ENCODE measurements around the gene DMD.
A peak's percentile ranks its signal among the peaks of the same experiment; 100 is the strongest.

DMD gene

DNA sequence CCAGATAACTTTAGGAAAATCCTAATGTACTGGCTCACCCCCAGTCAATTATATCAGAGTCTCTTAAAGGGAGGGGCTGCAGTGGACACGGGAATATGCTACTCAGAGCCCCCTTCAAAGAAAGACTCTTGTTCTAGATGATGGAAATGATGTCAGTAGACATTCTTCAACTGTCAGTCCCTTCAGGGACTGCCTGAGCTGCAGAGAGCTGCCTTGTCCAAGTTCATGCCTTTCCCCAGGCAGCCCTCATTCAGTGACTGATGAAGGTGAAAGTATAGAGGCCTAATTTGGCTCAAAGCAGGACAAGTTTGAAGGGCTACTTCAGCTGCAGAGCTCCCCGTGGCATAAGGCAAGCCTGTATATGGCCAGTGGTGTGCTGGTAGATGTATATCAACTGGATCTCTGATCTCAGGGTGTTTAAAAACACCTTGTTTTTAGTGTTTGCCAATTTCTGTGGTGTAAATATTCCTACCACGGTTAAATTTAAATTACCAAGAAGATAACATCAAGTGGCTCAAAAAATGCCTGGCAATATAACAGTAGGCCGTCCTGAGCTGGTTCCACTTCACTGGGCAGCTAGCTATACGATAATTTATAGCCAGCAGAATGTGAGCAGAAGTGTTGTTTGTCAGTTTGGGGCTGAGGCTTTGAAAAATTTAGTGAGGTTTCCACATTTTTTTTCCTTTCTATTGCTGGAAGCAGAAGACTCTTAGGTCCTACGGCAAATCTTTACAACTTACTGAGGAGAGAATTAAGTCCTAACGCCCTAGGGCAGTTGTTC, 1390.7 kb downstream of the DMD start:
- DNase-seq, result no peak

GRCh38 chrX:31819455-31819854, 1391.9 kb downstream of the DMD start:
- DNase-seq, result no peak

DNA sequence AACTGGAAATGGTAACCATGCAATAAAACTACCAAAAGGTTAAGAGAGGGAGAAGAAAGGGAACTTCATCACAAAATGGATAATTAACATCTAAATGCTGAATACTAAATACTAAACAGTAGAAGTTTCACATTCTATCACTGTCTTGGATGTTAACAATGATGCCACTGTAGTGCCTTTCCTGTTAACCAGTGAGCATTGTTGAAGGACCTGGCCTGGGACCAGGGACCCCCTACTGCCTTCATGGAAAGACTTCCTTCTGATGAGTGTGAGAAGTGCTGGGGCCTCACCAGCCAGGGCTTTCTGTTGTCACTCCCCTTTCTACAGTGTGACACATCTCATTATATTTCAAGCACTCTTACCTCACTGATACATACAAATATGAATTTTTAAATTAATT, 1400.2 kb downstream of the DMD start:
- DNase-seq, result no peak

- DNase-seq, result no peak
Observed at GRCh38 chrX:31808357-31808756, 1403.0 kb downstream of the DMD start.

- no peak for DNase-seq
Observed at GRCh38 chrX:31807165-31807564, 1404.2 kb downstream of the DMD start.

DNA sequence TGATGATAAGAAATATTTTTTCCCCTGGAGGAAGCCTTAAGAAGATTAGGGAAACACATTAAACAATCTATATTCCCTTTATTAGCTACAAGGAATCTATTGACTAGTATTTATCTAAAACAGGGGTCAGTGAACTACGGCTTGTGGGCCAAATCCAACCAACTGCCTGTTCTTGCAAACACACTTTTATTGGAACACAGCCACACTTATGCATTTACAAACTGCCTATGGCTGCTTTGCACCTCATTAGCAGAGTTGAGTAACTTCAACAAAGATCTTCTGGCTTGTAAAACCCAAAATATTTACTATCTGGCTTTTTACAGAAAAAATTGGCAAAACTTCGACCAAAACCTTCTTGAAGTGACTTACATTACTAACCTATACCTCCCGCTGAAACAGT, 1405.6 kb downstream of the DMD start:
- DNase-seq, result no peak

DNA sequence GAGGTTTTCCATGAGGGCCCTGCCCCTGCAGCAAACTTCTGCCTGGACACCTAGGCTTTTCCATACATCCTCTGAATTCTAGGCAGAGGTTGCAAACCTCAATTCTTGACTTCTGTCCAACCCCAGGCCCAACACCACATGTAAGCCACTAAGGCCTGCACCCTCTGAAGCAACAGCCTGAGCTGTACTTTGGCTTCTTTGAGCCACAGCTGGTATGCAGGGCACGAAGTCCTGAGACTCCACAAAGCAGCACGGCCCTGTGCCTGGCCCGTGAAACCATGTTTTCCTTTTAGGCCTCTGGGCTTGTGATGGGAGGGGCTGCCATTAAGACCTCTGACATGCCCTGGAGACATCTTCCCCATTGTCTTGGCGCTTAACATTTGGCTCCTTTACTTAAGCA, 1411.1 kb downstream of the DMD start:
- no peak for DNase-seq

GRCh38 chrX:31796624-31797023, 1414.7 kb downstream of the DMD start:
- DNase-seq, result no peak

DNA sequence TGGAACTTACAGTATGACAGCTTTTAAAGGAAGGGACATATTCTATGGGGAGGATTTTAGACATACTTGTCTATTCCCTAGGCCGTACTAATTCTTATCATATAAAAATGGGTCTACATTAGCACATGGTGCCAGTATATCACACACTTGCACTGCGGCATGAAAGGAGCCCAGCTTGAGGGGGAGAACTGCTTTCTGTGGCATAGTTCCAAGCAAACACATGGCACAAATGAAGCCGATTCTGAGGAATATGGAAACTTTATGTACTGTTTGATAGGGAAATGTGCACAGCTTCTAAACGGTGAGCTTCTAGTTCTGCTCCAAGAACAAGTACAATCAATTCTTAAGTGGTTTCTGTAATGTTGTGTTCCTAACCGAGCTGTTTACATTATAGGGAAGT, 1463.9 kb downstream of the DMD start:
- no peak for DNase-seq

DNA sequence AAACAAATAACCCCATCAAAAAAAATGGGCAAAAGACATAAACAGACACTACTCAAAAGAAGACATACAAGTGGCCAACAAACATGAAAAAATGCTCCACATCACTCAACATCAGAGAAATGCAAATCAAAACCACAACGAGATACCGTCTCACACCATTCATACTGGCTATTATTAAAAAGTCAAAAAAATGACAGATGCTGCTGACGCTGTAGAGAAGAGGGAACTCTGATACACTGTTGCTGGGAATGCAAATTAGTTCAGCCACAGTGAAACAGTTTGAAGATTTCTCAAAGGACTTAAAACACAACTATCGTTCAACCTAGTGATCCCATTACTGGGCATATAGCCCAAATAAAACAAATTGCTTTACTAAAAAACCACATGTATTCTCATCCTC, 1468.3 kb downstream of the DMD start:
- DNase-seq, result no peak

GRCh38 chrX:31717474-31717873, 1493.9 kb downstream of the DMD start:
- DNase-seq, result no peak

DNA sequence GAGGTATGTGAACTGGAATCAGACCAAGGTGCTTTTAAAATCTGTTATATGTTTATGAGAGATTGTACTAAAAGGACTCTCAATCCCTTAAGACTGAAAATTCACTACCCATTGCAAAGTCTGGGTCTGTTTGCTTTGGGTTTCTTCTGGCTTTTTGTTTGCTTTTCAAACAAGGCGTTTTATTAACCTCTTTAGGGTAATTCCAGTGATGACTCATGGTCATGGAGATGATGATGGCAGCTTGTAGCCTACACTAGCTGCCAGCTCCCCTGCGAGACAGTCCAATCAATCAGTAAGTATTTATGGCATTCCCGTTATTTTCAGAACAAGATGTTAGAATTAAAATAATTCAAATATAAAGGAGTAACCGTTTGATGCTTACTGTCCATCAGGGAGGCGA, 1495.7 kb downstream of the DMD start:
- DNase-seq, result peak in 1 of 2 experiments; percentile 10

GRCh38 chrX:31714797-31715196, 1496.6 kb downstream of the DMD start:
- DNase-seq, result no peak

DNA sequence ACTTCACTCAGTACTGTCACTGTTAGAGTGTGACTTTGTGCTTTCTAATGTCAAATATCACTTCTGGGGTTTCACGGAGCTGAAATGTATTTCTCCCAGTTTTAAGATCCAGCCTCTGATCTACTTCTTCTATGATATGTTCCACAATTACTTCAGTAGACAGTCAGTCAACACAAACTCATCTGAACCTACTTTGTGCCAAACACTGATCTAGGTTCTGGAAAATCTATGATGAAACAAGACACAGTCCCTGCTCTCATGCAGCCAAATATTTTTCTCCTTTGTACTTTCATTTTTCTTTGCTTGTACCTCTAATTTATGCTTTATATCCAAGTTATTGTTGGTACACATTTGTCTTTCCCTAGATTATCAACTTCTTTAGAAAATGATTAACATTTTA, 1498.2 kb downstream of the DMD start:
- no peak for DNase-seq

GRCh38 chrX:31711166-31711565, 1500.2 kb downstream of the DMD start:
- DNase-seq, result no peak

DNA sequence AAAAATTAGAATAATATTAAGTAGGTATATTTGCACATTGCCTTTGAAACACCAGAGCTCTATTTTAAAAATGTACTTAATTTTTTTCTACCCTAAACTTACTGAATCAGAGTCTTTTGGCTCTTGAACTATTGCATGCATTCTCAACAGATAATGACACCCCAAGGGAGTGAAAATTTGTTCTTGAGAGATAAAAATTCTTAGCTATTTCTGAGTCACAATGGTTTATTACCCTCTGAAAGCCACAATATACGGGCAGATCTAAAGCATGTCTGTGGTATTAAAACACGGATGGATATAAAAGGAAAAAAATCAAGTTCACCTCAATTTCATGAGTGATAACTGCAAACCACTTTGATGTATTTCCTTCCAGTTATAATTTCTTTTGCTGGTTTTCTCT, 1503.2 kb downstream of the DMD start:
- DNase-seq, result no peak

DNA sequence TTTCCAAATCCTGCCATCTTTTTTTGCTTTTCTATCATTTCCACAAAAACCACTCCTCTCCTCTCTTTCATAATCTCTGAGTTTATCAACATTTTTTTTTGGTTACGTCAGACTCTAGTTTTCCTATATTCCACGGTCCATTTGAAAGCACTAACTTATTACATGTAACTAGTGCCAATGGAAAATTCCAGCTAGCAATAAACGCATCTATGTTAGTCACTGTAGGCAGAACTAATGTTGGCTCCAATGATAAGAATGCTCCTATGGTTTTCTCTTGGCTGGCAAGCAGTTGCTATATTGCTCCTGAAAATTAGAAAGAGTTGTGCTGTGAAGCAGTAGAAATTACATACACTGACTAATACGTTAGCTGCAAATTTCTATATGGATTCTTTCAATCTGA, 1504.9 kb downstream of the DMD start:
- DNase-seq, result no peak

DNA sequence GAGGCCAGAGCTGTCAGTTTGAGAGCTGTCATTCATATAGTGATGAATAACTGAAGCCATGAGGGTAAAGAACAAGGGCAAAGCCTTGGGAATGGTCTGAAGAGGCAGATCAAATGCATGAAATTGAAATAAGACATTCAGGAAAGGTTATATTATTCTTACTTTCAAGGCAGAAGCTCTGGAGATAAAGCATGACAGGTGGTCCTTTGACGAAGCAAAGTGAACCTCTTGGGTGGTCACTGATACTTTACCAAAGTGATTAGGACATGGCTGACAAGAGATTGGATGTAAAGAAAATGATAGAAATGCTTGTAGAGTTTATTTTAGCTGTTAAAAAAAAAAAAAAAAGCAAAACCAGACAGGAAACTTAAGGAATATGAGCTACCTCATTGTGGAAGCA, 1505.5 kb downstream of the DMD start:
- no peak for DNase-seq

GRCh38 chrX:31704938-31705337, 1506.4 kb downstream of the DMD start:
- no peak for DNase-seq

DNA sequence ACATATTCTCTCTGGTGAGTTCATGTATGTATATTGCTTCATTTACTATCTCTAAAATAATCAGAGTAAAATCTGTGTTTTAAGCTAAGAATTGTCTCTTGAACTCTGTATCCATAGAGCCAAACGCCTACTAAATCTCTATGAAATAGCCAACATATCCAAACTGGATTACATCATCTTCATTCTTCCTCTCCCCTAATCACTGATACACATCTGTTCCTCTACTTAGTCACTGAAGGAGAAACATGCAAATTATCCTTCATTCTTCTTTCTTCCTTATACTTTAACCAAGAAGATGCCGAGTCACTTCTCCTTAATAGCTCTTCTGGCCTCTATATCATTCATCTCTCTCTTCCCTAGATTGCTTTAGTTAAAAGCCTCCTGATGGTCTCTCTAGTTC, 1509.1 kb downstream of the DMD start:
- no peak for DNase-seq

GRCh38 chrX:31697294-31697916, 1513.9 kb downstream of the DMD start:
- DNase-seq, result no peak

DNA sequence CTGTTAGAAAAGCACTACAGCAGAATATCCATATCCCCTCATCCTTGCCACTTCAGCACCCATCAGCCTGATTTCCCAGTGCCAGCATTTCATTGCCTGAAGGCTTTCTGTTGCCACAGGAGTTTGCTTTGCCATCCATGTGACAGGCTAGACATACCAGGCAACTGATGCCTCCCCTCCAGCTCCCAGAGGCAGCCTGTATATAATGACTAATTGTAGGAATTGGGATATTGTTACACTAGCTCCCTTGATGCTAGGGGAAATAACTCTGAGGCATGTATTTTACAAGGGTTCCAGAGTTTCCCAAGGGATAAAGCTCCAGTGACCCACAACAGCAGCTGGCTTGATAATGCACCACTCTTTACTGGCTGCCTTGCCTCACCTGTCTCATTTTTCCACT, 1531.5 kb downstream of the DMD start:
- no peak for DNase-seq

- no peak for DNase-seq
Observed at GRCh38 chrX:31670245-31670644, 1541.1 kb downstream of the DMD start.

DNA sequence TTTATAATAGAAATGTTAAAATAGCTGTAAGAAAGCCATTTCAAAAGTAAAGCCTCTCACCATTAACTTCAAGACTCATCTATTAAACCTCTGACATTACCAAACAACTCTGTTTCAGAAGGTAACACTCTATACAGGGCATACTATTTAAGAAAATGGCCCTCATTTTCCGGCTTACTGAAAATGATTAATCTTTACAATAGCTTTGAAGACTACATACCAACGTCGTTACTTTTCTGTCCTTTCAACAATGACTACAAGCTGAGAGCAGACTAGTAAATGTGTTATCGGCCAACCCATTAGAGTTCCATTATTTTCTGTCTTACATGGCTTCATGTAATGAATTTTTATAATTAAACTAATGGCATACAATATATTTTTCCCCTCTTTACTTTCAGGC, 1545.9 kb downstream of the DMD start:
- DNase-seq, result no peak

GRCh38 chrX:31663172-31663571, 1548.2 kb downstream of the DMD start:
- no peak for DNase-seq
